GM21576 (cell line): Measurements from ENCODE around the gene ALOX12.

ENCODE experiments used
- ATAC-seq: cut with Tn5 transposase; IDR thresholded peaks from one replicate; pipeline ENCODE4 v1.9.1; 2021; ENCODE audit warnings: mild to moderate bottlenecking, moderate library complexity; ENCODE audit not compliant: unreplicated experiment

ALOX12 gene

GRCh38 chr17:7020894-7021664 is 25.2 kb downstream of the ALOX12 start:
- no peak for ATAC-seq

GRCh38 chr17:7021993-7022778 is 26.3 kb downstream of the ALOX12 start:
- peak; percentile 72 for ATAC-seq

- no peak for ATAC-seq
These were observed 27.1 kb downstream of the ALOX12 start, which contains the start of gene BCL6B for GRCh38 chr17:7022781-7023571. BCL6B (plus strand) TSS chr17:7023050; CDS start chr17:7023672, 622 bp downstream.

- ATAC-seq: no peak
These were observed 27.9 kb downstream of the ALOX12 start for GRCh38 chr17:7023576-7024401.

- no peak for ATAC-seq
These were observed 28.5 kb downstream of the ALOX12 start for GRCh38 chr17:7024402-7024785.

GRCh38 chr17:7025245-7025644 is 29.4 kb downstream of the ALOX12 start:
- no peak for ATAC-seq

- ATAC-seq: no peak
These were observed 30.7 kb downstream of the ALOX12 start for GRCh38 chr17:7026471-7027115.

- no peak for ATAC-seq
These were observed 31.5 kb downstream of the ALOX12 start for GRCh38 chr17:7027335-7027734.

- no peak for ATAC-seq
These were observed 33.2 kb downstream of the ALOX12 start for GRCh38 chr17:7029096-7029495.

GRCh38 chr17:7029659-7030058 is 33.8 kb downstream of the ALOX12 start:
- ATAC-seq: no peak

GRCh38 chr17:7034955-7035590 is 39.2 kb downstream of the ALOX12 start:
- peak; percentile 12 for ATAC-seq

- peak; percentile 79 for ATAC-seq
These were observed 39.9 kb downstream of the ALOX12 start, which contains the start of gene SLC16A13 for GRCh38 chr17:7035591-7036368. SLC16A13 (plus strand) TSS chr17:7036015; CDS start chr17:7036383, 368 bp downstream.

GRCh38 chr17:7038025-7038862 is 42.4 kb downstream of the ALOX12 start:
- no peak for ATAC-seq

- no peak for ATAC-seq
These were observed 44.0 kb downstream of the ALOX12 start for GRCh38 chr17:7039832-7040231.

GRCh38 chr17:7041607-7042500 is 46.0 kb downstream of the ALOX12 start:
- ATAC-seq: no peak

- ATAC-seq: no peak
These were observed 46.8 kb downstream of the ALOX12 start for GRCh38 chr17:7042501-7043181.
